Smooth muscle cell (in vitro differentiated cells): ENCODE measurements around the gene RAB11B. TPM values are rescaled to one million over a fixed set of nuclear protein-coding genes. Genes with fewer than 3 reads are reported as not detected.

Source experiments
- DNase-seq: peaks from one replicate; lab custom pipeline; 2025; ENCODE audit not compliant: unreplicated experiment; lab: John Stamatoyannopoulos, UW
- H2AFZ ChIP-seq: fragments of 200-600 bp; sonication (generic); 2 replicates; pipeline ENCODE4 v1.6.0; 2016; ENCODE audit warnings: antibody characterized with exemption, low read depth, mild to moderate bottlenecking
- H3F3A ChIP-seq: fragments of 200-600 bp; sonication (generic); 2 replicates; pipeline ENCODE4 v1.6.0; 2017; ENCODE audit warnings: antibody characterized with exemption, low read depth
- H3K27ac ChIP-seq: fragments of 200-600 bp; sonication (generic); 2 replicates; pipeline ENCODE4 v1.5.1; 2016; ENCODE audit warnings: low read depth, mild to moderate bottlenecking
- H3K27me3 ChIP-seq: fragments of 200-600 bp; sonication (generic); 2 replicates; pipeline ENCODE4 v1.6.1; 2016; ENCODE audit warnings: low read depth, mild to moderate bottlenecking
- H3K36me3 ChIP-seq: fragments of 200-600 bp; sonication (generic); 2 replicates; pipeline ENCODE4 v1.5.1; 2016; ENCODE audit warnings: low read depth
- H3K4me1 ChIP-seq: fragments of 200-600 bp; sonication (generic); 2 replicates; pipeline ENCODE4 v1.5.1; 2016; ENCODE audit warnings: low read depth
- H3K4me2 ChIP-seq: fragments of 200-600 bp; sonication (generic); 2 replicates; pipeline ENCODE4 v1.6.0; 2016; ENCODE audit warnings: mild to moderate bottlenecking
- H3K4me3 ChIP-seq: fragments of 200-600 bp; sonication (generic); 2 replicates; pipeline ENCODE4 v1.5.1; 2016; ENCODE audit warnings: mild to moderate bottlenecking
- H3K79me2 ChIP-seq: fragments of 200-600 bp; sonication (generic); 2 replicates; pipeline ENCODE4 v1.6.0; 2016; ENCODE audit warnings: low read depth, mild to moderate bottlenecking
- H3K9ac ChIP-seq: fragments of 200-600 bp; sonication (generic); 2 replicates; pipeline ENCODE4 v1.6.0; 2016; ENCODE audit warnings: low read depth
- H3K9me3 ChIP-seq: fragments of 200-600 bp; sonication (generic); replicated peaks from 2 replicates; pipeline ENCODE4 v1.5.1; 2016; ENCODE audit warnings: low read depth
- H4K20me1 ChIP-seq: fragments of 200-600 bp; sonication (generic); 2 replicates; pipeline ENCODE4 v1.6.0; 2016; ENCODE audit warnings: low read depth
- WGBS: methylation state at CpG from one replicate; pipeline ENCODE4 v1.1.7; 2016; ENCODE audit warnings: low lambda C conversion rate; 5-methylcytosine and 5-hydroxymethylcytosine counted together
- polyA plus RNA-seq: library from polyadenylated mRNA; unstranded; fragments of >200 nt; fragmentation: Nextera tagmentation; extraction: Ambion mirVana; gene quantifications from 2 replicates; pipeline ENCODE4 v1.2.1, GENCODE V29; 2016
- total RNA-seq: library from RNA; depleted of rRNA; stranded (reverse); fragments of >200 nt; gene quantifications from 2 replicates; pipeline ENCODE4 v1.2.3, GENCODE V29; 2014
- TF ChIP-seq, protein P1 (sequence below): fragments of 200-600 bp; sonication (generic); IDR thresholded peaks from 2 replicates; pipeline ENCODE4 v1.5.1; 2017; ENCODE audit warnings: borderline replicate concordance, mild to moderate bottlenecking, antibody characterized with exemption; ENCODE audit not compliant: insufficient read depth, poor library complexity, severe bottlenecking

Gene RAB11B
- total and polyA plus RNA-seq, 2 experiments from 2014 or later: 28.9 to 148 TPM

DNA sequence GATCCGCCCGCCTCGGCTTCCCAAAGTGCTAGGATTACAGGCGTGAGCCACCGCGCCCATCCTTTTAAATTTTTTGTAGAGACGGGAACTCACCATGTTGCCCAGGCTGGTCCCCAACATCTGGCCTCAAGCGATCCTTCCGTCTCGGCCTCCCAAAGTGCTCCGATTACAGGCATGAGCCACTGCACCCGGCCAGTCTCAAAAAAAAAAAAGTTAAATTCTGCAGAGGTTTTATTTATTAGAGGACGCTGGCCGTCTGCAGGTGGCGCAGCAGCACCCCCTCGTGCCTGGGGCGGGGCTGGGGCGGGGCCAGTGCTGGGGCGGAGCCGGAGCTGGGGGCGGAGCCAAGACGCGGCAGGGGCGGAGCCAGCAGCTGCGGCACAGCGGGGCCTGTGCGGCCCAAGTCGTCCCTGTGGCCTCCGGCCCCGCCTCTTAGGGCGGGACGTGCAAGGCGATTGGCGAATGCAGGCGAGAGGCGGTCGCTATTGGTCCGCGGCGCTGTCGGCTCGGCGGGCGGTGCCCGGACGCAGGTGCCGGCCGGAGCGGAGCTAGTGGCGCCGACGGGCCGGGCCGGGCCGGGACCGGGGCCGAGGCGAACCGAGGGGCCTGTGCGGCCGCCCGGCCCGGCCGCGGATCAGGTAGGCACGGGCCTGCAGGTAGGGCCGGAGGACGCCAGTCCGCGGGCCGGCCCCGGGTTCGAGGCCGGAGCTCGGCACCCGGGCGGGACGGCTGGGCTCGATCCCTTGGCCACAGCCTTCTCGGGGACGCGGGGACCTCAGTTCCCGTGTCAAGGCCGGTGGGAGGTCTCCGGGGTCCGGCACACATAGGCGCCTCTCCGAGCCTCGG, 22.8 kb downstream of the RAB11B start, which contains the start of gene MARCHF2:
MARCHF2 (plus strand) TSS at position 523 of the 846 bp plus-strand sequence. CDS start 8,536 bp downstream, outside the sequence.
- Histone ChIP-seq H3F3A (peaks cover 5% of the 10 kb centered on the region), H3K4me3 (peak within 1 kb of the TSS; percentile 60), H3K9ac (no peak within 1 kb of the TSS), H3K27me3 (no peaks in the 10 kb centered on the region), H3K4me2 (peak within 1 kb of the TSS; percentile 94), H3K79me2 (no peaks in the 10 kb centered on the region), H3K27ac (no peak within 1 kb of the TSS), H3K4me1 (no peaks in the 10 kb centered on the region), H3K9me3 (no peaks in the 10 kb centered on the region), H4K20me1 (no peaks in the 10 kb centered on the region), H2AFZ (no peak within 1 kb of the TSS), H3K36me3 (no peaks in the 10 kb centered on the region)
- 8% methylated on average over 74 of the region's 89 CpGs for WGBS
- DNase-seq: peak; percentile 89
- TF ChIP-seq, protein P1, sequence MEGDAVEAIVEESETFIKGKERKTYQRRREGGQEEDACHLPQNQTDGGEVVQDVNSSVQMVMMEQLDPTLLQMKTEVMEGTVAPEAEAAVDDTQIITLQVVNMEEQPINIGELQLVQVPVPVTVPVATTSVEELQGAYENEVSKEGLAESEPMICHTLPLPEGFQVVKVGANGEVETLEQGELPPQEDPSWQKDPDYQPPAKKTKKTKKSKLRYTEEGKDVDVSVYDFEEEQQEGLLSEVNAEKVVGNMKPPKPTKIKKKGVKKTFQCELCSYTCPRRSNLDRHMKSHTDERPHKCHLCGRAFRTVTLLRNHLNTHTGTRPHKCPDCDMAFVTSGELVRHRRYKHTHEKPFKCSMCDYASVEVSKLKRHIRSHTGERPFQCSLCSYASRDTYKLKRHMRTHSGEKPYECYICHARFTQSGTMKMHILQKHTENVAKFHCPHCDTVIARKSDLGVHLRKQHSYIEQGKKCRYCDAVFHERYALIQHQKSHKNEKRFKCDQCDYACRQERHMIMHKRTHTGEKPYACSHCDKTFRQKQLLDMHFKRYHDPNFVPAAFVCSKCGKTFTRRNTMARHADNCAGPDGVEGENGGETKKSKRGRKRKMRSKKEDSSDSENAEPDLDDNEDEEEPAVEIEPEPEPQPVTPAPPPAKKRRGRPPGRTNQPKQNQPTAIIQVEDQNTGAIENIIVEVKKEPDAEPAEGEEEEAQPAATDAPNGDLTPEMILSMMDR: peak; percentile 59

DNA sequence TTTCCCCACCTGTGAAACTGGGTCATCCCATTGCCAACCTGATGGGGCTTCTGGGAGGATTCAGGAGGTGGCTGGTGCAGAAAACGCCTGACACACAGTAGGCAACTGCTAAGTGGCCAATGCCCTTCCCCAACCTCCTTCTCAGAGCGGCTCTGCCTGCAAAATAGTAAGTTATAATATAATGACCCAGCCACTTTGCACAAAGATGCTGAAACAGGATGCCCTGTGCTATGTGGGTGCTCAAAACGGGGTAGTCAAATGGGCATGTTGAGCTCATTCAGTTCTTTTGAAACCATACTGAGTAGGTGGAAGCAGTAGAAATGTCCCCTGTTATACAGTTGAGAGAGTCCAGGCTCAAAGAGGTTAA, 23.5 kb downstream of the RAB11B start:
- H3K4me3 ChIP-seq: peak overlapping the region; percentile 60
- H3K4me2 ChIP-seq: peak overlapping the region; percentile 94
- H3K9me3 ChIP-seq: no peaks in the 10 kb centered on the region
- no peaks in the 10 kb centered on the region for H3K36me3 ChIP-seq
- no peaks in the 10 kb centered on the region for H4K20me1 ChIP-seq
- TF ChIP-seq, protein P1: no peak
- no peak overlapping the region for H3K27ac ChIP-seq
- H3F3A ChIP-seq: peaks cover 9% of the 10 kb centered on the region
- no peak overlapping the region for H2AFZ ChIP-seq
- H3K4me1 ChIP-seq: no peaks in the 10 kb centered on the region
- no peak for DNase-seq
- H3K9ac ChIP-seq: no peak overlapping the region
- H3K27me3 ChIP-seq: no peaks in the 10 kb centered on the region
- WGBS: 27% methylated on average over 3 of the region's 3 CpGs
- no peaks in the 10 kb centered on the region for H3K79me2 ChIP-seq

DNA sequence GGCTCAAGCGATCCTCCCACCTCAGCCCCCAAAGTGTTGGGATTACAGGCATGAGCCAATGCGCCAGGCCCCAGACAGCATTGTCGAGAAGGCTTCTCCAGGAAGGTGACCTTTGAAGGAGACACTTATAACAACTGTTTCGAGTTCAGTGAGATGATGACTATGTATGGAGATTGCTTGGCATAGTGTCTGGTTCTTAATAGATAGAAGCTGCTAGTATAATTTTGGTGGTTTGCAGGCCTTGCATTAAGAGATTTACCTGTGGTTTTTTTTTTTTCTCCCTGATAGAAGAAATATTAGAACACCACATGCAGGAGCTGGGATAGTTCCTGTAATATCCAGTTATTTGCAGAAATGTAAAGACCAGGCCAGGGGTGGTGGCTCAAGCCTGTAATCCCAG, 26.6 kb downstream of the RAB11B start:
- H3K27ac ChIP-seq: no peak overlapping the region
- no peak overlapping the region for H3K4me2 ChIP-seq
- H3F3A ChIP-seq: peaks cover 5% of the 10 kb centered on the region
- 81% methylated on average over 4 of the region's 4 CpGs for WGBS
- TF ChIP-seq, protein P1: no peak
- H4K20me1 ChIP-seq: no peaks in the 10 kb centered on the region
- no peak overlapping the region for H3K9ac ChIP-seq
- H3K4me3 ChIP-seq: no peak overlapping the region
- H3K36me3 ChIP-seq: no peaks in the 10 kb centered on the region
- H3K9me3 ChIP-seq: no peaks in the 10 kb centered on the region
- no peaks in the 10 kb centered on the region for H3K27me3 ChIP-seq
- no peak for DNase-seq
- no peaks in the 10 kb centered on the region for H3K4me1 ChIP-seq
- H2AFZ ChIP-seq: no peak overlapping the region
- H3K79me2 ChIP-seq: no peaks in the 10 kb centered on the region
